Thyroid gland (tissue), 4 donors: ENCODE data around the gene SMIM41.

ENCODE experiments used
- POLR2A ChIP-seq, 2 donors: fragments of 450-650 bp; IDR thresholded peaks; one replicate each; pipeline ENCODE4 v1.6.1; 2017; ENCODE audit warnings: antibody characterized with exemption in 2 of 2, mild to moderate bottlenecking in 2 of 2, moderate library complexity in 1 of 2
- TF ChIP-seq, protein P1 (sequence below), 6 experiments: fragments of 200-600 bp in 3 of 6; fragments of 450-650 bp in 3 of 6; sonication (generic) in 3 of 6; IDR thresholded peaks; one replicate each; pipeline ENCODE4 v1.5.1; 2016 to 2019; ENCODE audit warnings: antibody characterized with exemption in 6 of 6, mild to moderate bottlenecking in 2 of 6, inconsistent platforms in 1 of 6, moderate library complexity in 1 of 6

DNA sequence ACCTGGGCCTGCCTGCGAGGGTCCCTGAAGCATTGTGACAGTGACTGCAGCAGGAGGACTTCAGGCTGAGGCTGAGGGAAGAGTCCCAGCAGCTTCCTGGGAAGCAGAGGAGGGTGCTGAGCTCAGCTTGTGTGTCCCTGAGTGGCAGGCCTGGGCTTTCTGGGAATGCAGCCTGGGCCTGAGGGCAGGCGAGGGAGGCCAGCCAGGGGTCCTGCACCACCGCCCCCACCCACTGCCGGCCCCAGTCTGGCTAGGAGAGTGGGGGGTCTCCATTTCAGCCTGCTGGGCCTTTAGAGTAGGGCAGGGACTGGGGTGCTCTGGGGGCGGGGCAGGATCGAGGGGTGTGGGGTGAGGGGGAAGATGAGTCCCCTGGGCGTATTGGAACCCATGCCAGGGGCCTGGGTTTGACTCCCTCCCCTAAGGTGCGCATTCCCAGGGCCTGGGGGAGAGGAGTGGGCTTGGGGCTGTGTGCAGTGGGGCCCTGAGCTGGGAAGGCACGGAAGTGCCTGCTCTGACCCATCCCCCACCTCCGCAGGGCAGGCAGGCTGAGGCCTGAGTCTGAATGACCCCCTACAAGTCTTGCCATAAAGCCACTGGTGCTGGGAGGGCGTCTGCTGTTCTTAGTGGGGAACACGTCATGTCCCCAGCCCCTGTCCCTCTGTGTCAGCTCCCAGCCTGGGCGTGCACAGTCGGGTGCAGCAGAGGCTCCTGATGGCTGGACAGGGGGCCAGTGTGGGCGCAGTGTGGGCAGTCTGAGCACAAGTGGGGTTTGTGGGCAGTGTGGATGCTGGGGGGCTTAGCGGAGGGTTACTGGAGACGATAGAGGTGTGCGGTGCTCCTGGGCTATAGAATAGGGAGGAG is 66.0 kb downstream of the SMIM41 start:
- TF ChIP-seq, protein P1, sequence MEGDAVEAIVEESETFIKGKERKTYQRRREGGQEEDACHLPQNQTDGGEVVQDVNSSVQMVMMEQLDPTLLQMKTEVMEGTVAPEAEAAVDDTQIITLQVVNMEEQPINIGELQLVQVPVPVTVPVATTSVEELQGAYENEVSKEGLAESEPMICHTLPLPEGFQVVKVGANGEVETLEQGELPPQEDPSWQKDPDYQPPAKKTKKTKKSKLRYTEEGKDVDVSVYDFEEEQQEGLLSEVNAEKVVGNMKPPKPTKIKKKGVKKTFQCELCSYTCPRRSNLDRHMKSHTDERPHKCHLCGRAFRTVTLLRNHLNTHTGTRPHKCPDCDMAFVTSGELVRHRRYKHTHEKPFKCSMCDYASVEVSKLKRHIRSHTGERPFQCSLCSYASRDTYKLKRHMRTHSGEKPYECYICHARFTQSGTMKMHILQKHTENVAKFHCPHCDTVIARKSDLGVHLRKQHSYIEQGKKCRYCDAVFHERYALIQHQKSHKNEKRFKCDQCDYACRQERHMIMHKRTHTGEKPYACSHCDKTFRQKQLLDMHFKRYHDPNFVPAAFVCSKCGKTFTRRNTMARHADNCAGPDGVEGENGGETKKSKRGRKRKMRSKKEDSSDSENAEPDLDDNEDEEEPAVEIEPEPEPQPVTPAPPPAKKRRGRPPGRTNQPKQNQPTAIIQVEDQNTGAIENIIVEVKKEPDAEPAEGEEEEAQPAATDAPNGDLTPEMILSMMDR (IDR thresholded peaks at IDR 0.05) = no peak
- no peak for TF ChIP-seq POLR2A (IDR thresholded peaks at IDR 0.05)
